NOMO-1 treated with DMSO at 0.1 percent for 48 hours (cell line): ENCODE results near the gene SMTNL2.
"Not testable (repeated sequence)": the region's sequence is repeated elsewhere in the genome, so short reads cannot be mapped to it uniquely, and the experiment has no call there.

Experiments
- DNase-seq: peaks from one replicate; lab custom pipeline; 2025; ENCODE audit not compliant: unreplicated experiment; lab: John Stamatoyannopoulos, UW

SMTNL2 gene

DNA sequence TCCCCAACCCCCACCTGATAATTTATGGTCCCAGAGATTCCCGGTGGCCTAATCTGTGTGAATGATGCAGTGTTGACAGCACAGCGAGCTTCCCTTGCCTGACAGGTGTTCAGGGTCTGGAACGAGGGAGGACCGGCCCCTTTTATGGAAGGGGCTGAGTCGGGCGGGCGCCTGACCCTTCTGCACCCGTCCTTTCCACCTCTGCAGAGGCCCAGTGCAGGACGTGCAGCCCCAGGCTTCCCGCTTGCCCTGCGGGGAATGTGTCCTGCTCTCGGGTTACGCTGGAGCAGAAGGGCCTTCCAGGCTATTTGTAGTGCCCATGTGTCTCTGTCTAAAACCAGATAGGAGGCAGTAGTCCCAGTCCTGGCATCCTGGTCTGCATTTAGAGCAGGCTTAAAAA lies 16.2 kb downstream of the SMTNL2 start:
- no peak for DNase-seq

DNA sequence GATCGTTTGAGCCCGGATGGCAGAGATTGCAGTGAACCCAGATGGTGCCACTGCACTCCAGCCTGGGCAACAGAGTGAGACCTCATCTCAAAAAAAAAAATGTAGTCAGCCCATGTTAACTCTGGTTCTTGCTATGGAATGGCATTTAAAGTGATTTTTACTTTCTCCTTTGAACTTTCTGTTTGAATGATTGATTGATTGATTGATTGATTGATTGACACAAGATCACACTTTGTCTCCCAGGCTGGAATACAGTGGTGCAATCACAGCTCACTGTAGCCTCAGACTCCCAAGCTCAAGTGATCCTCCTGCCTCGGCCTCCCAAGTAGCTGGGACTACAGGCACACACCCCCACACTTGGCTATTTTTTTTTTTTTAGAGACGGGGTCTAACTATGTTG lies 17.0 kb downstream of the SMTNL2 start:
- DNase-seq: no peak

DNA sequence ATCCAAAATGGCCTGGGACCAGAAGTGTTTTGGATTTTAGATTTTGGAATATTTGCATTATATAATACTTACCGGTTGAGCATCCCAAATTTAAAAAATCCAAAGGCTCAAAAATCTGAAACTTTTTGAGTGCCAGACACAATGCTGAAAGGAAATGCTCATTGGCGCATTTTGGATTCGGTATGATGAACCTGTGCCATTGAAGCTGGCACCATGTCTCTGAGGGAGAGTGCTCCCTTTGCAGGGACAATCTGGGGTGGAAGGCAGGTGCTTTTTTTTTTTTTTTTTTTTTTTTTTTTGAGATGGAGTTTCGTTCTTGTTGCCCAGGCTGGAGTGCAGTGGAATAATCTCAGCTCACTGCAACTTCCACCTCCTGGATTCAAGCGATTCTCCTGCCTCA lies 17.7 kb downstream of the SMTNL2 start:
- DNase-seq: no peak

DNA sequence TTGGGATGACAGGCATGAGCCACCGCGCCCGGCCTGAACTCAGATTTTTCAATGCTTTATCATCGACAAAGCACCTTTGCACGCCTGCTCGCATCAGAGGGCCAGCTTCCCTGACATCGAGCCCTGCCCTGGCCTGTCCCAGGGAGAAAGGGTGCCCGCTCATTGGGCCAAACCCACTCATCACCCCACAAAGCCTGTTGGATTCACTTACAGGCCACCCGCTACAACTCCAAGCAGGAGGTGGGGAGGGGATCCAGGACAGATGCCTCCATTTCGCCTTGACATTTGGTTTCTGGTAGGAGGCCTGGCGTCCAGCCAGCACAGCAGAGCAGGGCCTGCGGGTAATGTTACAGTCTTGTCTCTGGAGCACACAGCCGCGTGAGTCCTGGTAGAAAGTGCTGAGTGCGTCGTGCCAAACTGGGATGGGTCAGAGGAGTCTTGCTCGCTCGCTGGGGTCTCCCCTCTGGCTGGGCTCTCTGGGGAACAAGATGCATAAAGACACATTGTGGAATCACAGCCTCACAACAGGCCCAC lies 19.8 kb downstream of the SMTNL2 start:
- DNase-seq: no peak

DNA sequence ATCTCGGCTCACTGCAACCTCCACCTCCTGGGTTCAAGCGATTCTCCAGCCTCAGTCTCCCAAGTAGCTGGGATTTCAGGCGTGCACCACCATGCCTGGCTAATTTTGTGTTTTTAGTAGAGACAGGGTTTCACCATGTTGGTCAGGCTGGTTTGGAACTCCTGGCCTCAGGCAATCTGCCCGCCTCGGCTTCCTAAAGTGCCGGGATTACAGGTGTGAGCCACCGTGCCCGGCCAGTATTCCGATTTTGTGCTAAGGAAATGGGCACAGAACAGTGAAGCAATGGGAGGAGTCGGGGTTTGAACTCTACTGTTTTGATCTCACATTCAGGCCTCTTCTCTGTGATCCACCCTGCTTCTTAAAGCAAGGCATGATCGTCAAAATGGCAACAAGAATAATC lies 20.4 kb downstream of the SMTNL2 start:
- not testable (repeated sequence) for DNase-seq

DNA sequence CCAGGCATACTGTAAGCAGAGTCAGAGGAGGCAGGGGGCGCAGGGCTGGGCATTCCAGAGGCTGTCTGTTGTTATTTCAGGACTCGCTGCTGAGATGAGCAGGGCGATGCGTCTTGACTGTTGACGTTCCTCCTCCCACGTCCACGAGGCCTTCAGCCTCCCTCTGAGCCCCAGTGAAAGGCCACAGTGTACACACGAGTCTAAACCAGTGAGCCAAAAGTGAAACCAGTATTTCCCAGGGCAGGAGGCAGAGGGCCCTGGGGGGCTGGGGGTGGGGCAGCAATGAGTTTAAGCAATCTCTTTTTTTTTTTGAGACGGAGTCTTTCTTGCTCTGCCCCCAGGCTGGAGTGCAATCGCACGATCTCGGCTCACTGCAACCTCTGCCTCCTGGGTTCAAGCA lies 21.5 kb downstream of the SMTNL2 start:
- DNase-seq: no peak

DNA sequence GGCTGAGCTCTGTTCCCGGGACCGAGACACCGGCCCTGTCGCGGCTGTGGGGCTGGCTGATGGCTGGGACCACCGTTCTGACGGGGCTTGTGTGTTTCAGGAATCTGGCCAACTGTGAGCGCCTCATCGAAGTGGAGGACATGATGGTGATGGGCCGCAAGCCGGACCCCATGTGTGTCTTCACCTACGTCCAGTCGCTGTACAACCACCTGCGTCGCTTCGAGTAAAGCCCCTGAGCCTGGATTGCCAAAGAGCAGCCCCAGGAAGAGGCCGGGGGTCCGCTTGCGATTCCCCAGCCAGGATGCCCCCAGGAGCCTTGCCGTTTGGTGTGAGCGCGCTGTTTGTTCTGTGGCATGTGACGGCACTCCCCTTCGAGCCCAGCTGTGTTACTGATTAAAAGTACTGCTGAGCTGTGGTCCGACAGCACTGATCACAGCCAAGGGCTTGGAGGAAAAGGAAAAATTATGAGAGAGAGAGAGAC lies 23.0 kb downstream of the SMTNL2 start:
- no peak for DNase-seq

DNA sequence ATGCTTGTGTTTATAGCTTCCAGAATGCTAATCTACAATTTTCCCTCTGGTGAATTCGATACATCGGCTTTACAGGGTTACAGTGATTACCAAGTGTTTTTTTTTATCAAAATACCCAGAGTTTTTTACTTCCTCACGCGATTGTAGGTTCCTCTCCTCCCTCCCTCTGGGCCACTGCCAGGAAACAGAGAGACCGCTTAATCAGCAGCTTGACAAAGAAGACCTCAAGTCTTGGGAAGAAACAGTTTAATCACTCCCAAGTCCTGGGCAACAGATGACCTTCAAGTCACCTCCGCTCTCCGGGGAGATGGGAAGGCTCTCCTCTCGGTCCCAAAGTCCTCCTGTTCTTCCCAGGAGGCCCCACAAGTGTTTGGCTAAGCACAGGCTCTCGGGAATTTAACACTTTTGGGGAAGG lies 23.5 kb downstream of the SMTNL2 start:
- DNase-seq: peak; percentile 37

DNA sequence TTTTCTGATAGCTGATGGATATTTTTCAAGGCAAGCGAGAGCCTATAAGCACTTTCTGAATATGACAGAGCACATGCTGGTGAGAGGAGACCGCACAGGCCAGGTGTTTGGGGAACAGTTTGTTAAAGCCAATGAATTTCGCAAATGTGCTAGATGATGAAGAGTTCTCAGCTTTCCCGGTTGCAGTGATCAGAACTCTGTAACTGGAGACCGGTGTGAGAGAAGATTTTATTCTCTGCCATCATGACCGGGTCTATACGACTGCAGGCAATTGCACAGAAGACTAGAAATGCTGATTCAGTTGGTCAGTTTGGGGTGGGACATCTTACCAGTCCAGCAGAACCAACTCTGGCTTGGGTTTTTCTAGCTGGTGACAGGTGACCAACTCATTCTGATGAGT lies 25.4 kb downstream of the SMTNL2 start:
- DNase-seq: no peak

DNA sequence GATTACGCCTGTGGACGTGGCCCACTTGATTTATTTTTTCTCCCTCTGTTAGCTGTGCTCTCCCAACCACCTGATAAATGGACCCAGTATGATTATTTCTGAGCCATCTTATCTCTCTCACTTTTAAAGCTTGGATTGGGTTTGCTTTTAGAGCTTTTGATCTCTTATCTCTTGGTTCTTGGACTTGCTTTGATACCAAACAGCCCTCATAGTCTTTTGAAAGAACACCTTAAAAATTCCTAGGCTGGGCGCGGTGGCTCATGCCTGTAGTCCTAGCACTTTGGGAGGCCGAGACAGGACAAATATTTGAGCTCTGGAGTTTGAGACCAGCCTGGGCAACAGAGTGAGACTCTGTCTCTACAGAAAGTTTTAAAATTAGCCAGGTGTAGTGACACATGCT lies 25.8 kb downstream of the SMTNL2 start:
- DNase-seq: no peak

DNA sequence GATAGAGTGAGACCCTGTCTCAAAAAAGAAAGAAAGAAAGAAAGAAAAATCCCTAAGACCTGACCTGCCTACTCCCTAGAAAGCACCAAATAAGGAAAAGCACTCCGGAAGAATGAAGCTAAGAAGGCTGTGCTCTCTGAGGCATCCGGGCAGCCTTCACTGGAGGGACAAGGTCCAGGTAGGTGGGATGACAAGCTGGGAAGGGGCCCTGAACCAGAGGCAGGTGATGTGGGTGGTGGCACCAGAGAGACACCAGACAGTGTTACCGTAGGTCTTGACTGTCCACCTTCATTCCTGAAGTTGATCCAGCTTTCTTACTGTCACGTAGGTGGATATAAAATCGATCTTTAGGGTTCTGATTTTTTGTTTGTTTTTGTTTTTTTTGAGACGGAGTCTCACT lies 26.3 kb downstream of the SMTNL2 start:
- DNase-seq: no peak

DNA sequence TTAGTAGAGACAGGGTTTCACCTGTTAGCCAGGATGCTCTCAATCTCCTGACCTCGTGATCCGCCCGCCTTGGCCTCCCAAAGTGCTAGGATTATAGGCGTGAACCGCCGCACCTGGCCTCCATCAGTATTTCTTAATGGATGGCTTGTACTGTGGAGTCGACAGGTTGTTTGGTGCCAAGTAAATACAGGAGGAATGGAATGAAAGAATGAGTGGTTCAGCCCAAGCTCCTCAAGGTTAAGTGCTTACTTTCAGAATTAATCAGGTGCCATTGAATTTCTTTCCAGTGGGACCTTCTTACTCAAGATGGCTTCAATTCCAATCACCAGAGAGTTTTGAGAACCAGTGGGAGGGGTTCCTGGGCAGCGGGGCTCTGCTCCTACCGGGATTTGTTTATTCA lies 32.1 kb downstream of the SMTNL2 start:
- no peak for DNase-seq

DNA sequence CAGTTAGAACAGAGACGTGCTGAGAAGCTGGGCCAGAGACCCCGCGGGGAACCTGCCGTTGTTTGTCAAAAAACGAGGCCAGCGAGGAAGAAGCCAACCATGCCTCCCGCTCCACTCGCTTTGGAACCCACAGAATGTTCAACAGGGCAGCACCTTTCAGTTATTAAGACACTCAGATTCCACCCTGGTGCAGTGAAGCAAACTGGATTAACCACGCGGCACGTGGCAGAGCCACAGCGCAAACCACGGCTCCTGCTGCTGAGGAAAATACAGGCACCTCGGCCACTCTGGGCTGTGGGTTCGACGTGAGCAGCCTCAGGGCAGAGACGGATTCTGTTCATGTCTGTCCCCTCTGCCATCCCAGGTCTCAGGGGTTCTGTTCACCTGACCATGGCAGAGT lies 32.8 kb downstream of the SMTNL2 start:
- DNase-seq: no peak

DNA sequence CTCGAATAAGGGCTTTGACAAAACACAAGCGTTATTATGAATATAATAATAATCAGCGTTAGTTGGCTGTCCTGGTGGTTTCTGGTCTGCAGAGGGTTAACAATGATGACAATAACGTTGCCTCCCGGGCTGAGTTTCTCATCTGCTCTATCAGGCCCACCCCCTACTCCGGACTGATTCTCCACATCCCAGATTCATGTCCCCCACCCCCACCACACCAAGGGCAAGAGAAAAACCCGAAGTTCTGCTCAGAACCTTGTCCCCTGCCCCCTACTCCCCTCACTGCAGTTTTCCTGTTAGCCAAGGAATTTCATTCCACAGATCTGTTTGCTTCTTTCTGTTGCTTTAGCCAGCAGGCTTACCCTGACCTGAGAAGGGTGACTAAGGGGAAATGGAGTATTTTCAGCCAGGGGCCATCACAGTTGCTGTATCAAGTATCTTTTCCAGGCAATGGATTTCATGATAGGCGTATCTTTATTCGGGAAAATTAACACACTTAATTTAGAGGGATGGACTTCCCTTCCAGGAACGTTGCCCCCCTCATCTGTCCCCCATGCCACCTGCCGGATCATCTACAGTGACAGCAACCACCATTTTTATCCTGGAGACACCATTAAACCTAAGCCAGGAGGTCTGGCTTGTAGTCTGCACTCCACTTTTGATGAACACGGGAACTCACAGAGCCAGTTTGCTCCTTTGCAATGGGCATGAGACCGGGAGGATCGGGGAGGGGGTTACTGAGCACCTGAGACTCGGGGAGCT lies 33.4 kb downstream of the SMTNL2 start:
- no peak for DNase-seq

DNA sequence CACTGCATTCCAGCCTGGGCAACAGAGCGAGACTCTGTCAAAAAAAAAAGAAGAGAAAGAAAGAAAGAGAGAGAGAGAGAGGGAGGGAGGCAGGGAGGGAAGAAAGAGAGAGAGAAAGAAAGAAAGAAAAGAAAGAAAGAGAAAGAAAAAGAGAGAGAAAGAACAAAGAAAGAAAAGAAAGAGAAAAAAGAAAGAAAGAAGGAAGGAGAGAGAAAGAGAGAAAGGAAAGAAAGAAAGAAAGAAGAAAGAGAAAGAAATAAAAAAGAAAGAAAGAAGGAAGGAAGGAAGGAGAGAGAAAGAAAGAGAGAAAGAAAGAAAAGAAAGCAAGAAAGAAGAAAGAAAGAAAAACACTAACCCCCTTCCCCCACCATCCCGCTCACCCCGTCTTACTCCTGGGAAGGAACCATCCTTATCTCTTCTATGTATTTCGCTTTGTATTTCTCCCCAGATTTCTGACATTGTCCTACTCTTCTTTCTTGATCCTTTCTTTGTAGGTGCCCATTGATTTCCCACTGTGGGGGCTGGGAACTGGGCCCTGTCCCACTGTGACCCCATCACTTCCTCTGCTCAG lies 36.3 kb downstream of the SMTNL2 start:
- DNase-seq: no peak

DNA sequence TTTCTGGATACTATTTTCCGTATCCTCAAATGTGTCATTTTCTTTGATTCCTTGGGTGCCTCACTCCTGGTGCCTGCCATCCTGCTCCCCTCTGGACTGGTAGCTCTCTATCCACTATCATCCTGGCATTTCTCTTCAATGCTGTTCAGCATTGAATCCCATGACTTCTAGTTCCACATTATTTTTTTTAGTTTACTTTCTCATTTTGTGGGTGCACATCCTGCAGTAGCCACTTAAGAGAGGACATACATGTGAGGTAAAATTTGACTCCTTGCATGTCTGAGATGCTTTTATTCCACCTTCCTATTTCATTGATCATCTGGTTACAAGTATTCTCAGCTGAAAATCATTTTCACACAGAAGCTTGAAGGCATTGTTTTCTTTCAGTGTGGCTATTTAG lies 38.0 kb downstream of the SMTNL2 start:
- no peak for DNase-seq

DNA sequence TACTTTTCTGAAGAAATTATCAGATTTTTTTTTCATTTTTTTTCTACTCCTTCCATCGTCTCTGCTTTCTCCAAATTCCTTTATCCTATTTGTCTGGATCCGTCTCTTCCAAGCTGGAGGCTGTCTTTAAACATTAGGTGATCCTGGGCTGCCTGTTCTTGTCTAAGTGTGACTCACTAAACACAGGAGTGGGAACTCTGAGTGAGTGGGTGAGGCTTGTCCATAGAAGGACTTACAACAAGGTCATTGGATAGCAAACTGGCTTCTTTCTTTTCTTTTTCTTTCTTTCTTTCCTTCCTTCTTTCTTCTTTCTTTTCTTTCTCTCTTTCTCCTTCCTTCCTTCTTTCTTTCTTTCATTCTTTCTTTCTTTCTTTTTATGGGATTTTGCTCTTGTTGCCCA lies 38.9 kb downstream of the SMTNL2 start:
- DNase-seq: no peak

DNA sequence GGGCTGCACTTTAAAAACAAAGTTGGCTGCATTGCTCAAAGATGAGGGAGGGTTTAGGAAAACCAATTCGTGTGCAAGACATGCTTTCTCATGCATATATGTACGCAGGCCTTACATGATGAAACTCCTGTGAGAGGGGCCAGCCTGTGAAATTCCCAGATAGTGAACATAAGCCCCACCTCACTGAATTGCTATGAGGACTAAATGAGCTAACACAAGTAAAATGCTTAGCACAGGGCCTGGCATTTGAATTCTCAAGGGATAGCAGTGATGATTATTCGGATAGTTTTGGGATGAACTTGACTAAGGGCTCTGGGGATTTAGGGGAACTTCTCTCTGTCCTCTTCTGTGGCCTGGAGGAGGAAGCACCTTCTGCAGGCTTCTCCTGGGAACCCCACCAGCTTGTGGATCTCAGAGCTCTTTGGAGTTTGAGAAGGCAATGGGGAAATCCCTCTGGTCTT lies 40.2 kb downstream of the SMTNL2 start:
- DNase-seq: not testable (repeated sequence)

DNA sequence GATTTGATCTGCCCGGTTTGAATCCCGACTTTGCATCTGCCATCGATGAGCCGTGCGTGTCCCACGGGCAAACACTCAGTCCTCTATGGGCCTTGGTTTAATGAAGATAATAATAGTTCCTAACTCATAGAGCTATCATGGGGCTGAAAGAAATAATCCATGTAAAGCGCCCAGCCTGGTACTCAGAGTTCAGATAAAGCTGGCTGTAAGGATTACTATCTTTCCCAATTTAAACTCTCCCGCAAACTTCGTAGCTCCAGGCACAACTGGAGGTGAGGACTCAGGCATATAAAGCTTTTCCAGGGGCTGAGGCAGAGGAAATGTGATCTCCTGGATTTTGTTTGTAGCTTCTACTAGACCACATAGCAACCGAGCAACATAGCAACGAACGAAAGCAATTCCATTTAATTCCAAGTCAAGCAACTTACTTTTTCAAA lies 40.9 kb downstream of the SMTNL2 start:
- no peak for DNase-seq

DNA sequence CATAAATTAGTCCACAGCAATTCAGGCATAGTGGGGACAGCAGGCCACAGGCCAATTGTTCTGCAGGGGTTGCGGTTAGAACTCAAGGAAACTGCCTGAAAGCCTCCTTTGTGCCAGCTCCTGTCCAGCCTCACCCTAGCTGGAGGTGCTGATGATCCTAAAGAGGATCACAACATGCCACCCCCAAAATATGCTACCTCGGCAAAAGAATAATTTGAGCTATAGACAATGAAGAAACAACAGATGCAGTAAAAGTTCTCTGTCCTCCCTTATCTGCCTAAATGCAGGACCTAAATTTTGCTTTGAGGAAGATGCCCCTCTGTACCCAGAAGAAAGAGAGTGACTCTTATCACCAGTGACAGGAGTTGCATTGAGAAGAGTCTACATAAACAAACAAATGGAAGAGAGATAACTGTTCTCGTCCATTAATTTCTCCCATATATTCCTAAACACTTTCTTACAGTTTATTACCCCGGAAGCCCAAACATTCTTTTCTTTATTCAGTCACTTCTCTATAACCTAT lies 42.5 kb downstream of the SMTNL2 start:
- no peak for DNase-seq

DNA sequence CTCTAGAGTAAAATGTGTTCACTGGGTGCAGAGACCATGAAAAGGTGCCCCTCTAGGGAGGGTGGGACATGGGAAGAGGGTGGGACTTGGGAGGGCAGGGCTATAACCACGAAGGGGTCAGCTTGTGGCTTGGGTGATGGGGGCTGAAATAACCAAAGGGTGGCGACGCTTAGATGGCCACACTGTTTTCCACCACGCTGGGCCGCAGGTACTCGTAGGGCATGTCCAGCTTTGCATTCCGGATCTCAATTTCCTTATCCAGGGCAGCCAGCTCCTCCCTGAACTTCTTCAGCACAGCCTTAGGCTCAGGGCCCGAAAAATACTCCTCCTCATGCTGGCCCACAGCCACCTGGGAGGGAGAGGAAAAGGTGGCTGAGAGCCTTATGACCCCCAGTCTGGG lies 47.1 kb downstream of the SMTNL2 start:
- no peak for DNase-seq
